Aorta (tissue), 5 donors: ENCODE measurements around the gene APOOL. TPM values are rescaled to one million over a fixed set of nuclear protein-coding genes. Genes with fewer than 3 reads are reported as not detected.

ENCODE experiments used
- ATAC-seq: fragments of 200-7000 bp; cut with Tn5 transposase; one replicate; pipeline ENCODE4 v1.9.1; 2022; ENCODE audit warnings: moderate library complexity; ENCODE audit not compliant: low FRiP score
- DNase-seq, 2 donors: peaks; one replicate each; pipeline ENCODE4 v3.0.0-alpha.2; 2020
- H3K27ac ChIP-seq, 2 donors: one replicate each; pipeline ENCODE4 v1.5.1; 2013; ENCODE audit warnings: low read length in 2 of 2, mild to moderate bottlenecking in 2 of 2, moderate library complexity in 2 of 2, control low read depth in 1 of 2, inconsistent platforms in 1 of 2, low read depth in 1 of 2
- H3K27me3 ChIP-seq, 2 donors: one replicate each; pipeline ENCODE4 v1.6.1; 2013; ENCODE audit warnings: control low read depth in 1 of 2, low read length in 1 of 2, mild to moderate bottlenecking in 1 of 2, moderate library complexity in 1 of 2; ENCODE audit not compliant: insufficient read depth in 2 of 2, control insufficient read depth in 1 of 2
- H3K36me3 ChIP-seq, 2 donors: one replicate each; pipeline ENCODE4 v1.6.1; 2013; ENCODE audit warnings: control low read depth in 1 of 2, low read length in 1 of 2, mild to moderate bottlenecking in 1 of 2; ENCODE audit not compliant: insufficient read depth in 2 of 2, control insufficient read depth in 1 of 2
- H3K4me1 ChIP-seq, 2 donors: one replicate each; pipeline ENCODE4 v1.6.1; 2013; ENCODE audit warnings: low read length in 2 of 2, control low read depth in 1 of 2, mild to moderate bottlenecking in 1 of 2, moderate library complexity in 1 of 2; ENCODE audit not compliant: insufficient read depth in 2 of 2, control insufficient read depth in 1 of 2
- H3K4me3 ChIP-seq, 2 donors: one replicate each; pipeline ENCODE4 v1.5.1; 2013; ENCODE audit warnings: low read length in 2 of 2, control low read depth in 1 of 2, mild to moderate bottlenecking in 1 of 2
- H3K9me3 ChIP-seq: one replicate; pipeline ENCODE4 v1.6.1; 2013; ENCODE audit warnings: mild to moderate bottlenecking, low read length; ENCODE audit not compliant: control insufficient read depth
- WGBS, 2 donors: extraction: QIAGEN DNeasy Blood & Tissue Kit; methylation state at CpG; one replicate each; pipeline ENCODE4 v1.1.7; 2013; 5-methylcytosine and 5-hydroxymethylcytosine counted together
- intact Hi-C, 2 donors: fragments of 100-400 bp; cut with DNase I; formaldehyde crosslinking; loops; one replicate each; pipeline versions ENCODE4 v1.14.2 to v1.15.0; 2022
- polyA plus RNA-seq, 2 donors: library from polyadenylated mRNA; stranded (reverse); fragments of 200-250 nt; gene quantifications; one replicate each; pipeline ENCODE4 v1.2.3, GENCODE V29; 2013
- total RNA-seq, 2 donors: library from RNA; stranded (reverse); fragmentation: NEBNext Ultra II Directional; extraction: Animal tissue kit (Norgen Biotek cat#: 25700); gene quantifications; one replicate each; pipeline ENCODE4 v1.2.1, GENCODE V29; 2021
- donor health status: healthy with polysubstance abuse.
- donor health status: Bipolar disorder and iron deficiency.
- donor health status: DM: no; HTN: no; CAD: no.
- donor health status: DM: no; HTN: no; CAD: no.
- donor health status: DM: yes; HTN: yes; CAD: no.

The APOOL gene
- total and polyA plus RNA-seq, 4 donors = 4.6 to 39.1 (median 18.0) TPM

GRCh38 chrX:85139422-85139821 is 135.7 kb downstream of the APOOL start:
- no peak for ATAC-seq

GRCh38 chrX:85140964-85141363 is 137.3 kb downstream of the APOOL start:
- 56 to 82% methylated on average over 1 of the region's 1 CpG for WGBS, 2 donors
- intact Hi-C loops = no loop called here
- no peaks in the 10 kb centered on the region for H3K9me3 ChIP-seq
- no peak overlapping the region for H3K27ac ChIP-seq
- no peaks in the 10 kb centered on the region for H3K27me3 ChIP-seq
- DNase-seq = no peak
- no peak overlapping the region for H3K4me3 ChIP-seq
- H3K36me3 ChIP-seq = no peaks in the 10 kb centered on the region
- H3K4me1 ChIP-seq = no peaks in the 10 kb centered on the region
- no peak for ATAC-seq

More at GRCh38 chrX:85139422-85139821, 135.7 kb downstream of the APOOL start:
- H3K4me1 ChIP-seq = no peaks in the 10 kb centered on the region
- H3K27ac ChIP-seq = no peak overlapping the region
- intact Hi-C loops = no loop called here
- H3K36me3 ChIP-seq = no peaks in the 10 kb centered on the region
- H3K9me3 ChIP-seq = no peaks in the 10 kb centered on the region
- no peak overlapping the region for H3K4me3 ChIP-seq
- DNase-seq = no peak
- 75 to 85% methylated on average over 1 of the region's 1 CpG for WGBS, 2 donors
- H3K27me3 ChIP-seq = no peaks in the 10 kb centered on the region

Other genes starting within 250 kb of the APOOL start
- not detected for gene SATL1, start 239.9 kb downstream of the APOOL start, total RNA-seq
- not detected for gene SATL1, start 239.9 kb downstream of the APOOL start, polyA plus RNA-seq
- 1 to 10 TPM; 3.6 to 5.2 TPM for gene ZNF711, start 240.1 kb downstream of the APOOL start, total RNA-seq
- 1 to 10 TPM; 1.0 to 6.8 TPM for gene ZNF711, start 240.1 kb downstream of the APOOL start, polyA plus RNA-seq